ENCODE measurements around the gene SNX20.

Gene SNX20

GRCh38 chr16:50683689-50684374 is 2.7 kb upstream of the SNX20 start:
- peaks cover 7 to 14% of the 10 kb centered on the region in 2 donors for H3K4me1 ChIP-seq (ENCODE audit: control insufficient read depth in 2 of 2, insufficient read depth in 2 of 2, low read length in 2 of 2)
- H3K9me3 ChIP-seq (ENCODE audit: control insufficient read depth in 2 of 2, low read length in 2 of 2) = no peaks in the 10 kb centered on the region
- H3K4me3 ChIP-seq (ENCODE audit: low read length in 2 of 2) = peak overlapping the region in 1 of 2 donors; percentile 26
- peak overlapping the region in 1 of 2 donors; percentile 75 for H3K27ac ChIP-seq (ENCODE audit: low read depth in 2 of 2, low read length in 2 of 2)
- no peaks in the 10 kb centered on the region for H3K27me3 ChIP-seq (ENCODE audit: control insufficient read depth in 2 of 2, insufficient read depth in 2 of 2, low read length in 2 of 2)
- no peaks in the 10 kb centered on the region for H3K36me3 ChIP-seq (ENCODE audit: control insufficient read depth in 2 of 2, insufficient read depth in 2 of 2, low read length in 2 of 2)
- no peak overlapping the region for H3K9ac ChIP-seq (ENCODE audit: low read depth in 1 of 2, low read length in 2 of 2)

- Histone ChIP-seq H3K4me3 (ENCODE audit: low read length in 2 of 2) (peak overlapping the region; percentile 17 to 68), H3K9ac (ENCODE audit: low read depth in 1 of 2, low read length in 2 of 2) (peak overlapping the region; percentile 7 to 54), H3K4me1 (ENCODE audit: control insufficient read depth in 2 of 2, insufficient read depth in 2 of 2, low read length in 2 of 2) (peaks cover 4 to 13% of the 10 kb centered on the region in 2 donors), H3K9me3 (ENCODE audit: control insufficient read depth in 2 of 2, low read length in 2 of 2) (no peaks in the 10 kb centered on the region), H3K36me3 (ENCODE audit: control insufficient read depth in 2 of 2, insufficient read depth in 2 of 2, low read length in 2 of 2) (peaks cover 0 to 3% of the 10 kb centered on the region in 2 donors), H3K27ac (ENCODE audit: low read depth in 2 of 2, low read length in 2 of 2) (peak overlapping the region in 1 of 2 donors; percentile 72), H3K27me3 (ENCODE audit: control insufficient read depth in 2 of 2, insufficient read depth in 2 of 2, low read length in 2 of 2) (no peaks in the 10 kb centered on the region)
These were observed 587 bp downstream of the SNX20 start for GRCh38 chr16:50680556-50680893.

- Histone ChIP-seq H3K4me1 (ENCODE audit: control insufficient read depth in 2 of 2, insufficient read depth in 2 of 2, low read length in 2 of 2) (peaks cover 1 to 13% of the 10 kb centered on the region in 2 donors), H3K9me3 (ENCODE audit: control insufficient read depth in 2 of 2, low read length in 2 of 2) (no peaks in the 10 kb centered on the region), H3K27me3 (ENCODE audit: control insufficient read depth in 2 of 2, insufficient read depth in 2 of 2, low read length in 2 of 2) (no peaks in the 10 kb centered on the region), H3K9ac (ENCODE audit: low read depth in 1 of 2, low read length in 2 of 2) (peak overlapping the region in 1 of 2 donors; percentile 54), H3K4me3 (ENCODE audit: low read length in 2 of 2) (peak overlapping the region; percentile 17 to 68), H3K27ac (ENCODE audit: low read depth in 2 of 2, low read length in 2 of 2) (peak overlapping the region in 1 of 2 donors; percentile 72), H3K36me3 (ENCODE audit: control insufficient read depth in 2 of 2, insufficient read depth in 2 of 2, low read length in 2 of 2) (peaks cover 0 to 5% of the 10 kb centered on the region in 2 donors)
These were observed 1.2 kb downstream of the SNX20 start for GRCh38 chr16:50679676-50680555.

- H3K4me1 ChIP-seq (ENCODE audit: control insufficient read depth in 2 of 2, insufficient read depth in 2 of 2, low read length in 2 of 2) = peaks cover 0 to 10% of the 10 kb centered on the region in 2 donors
- no peaks in the 10 kb centered on the region for H3K27me3 ChIP-seq (ENCODE audit: control insufficient read depth in 2 of 2, insufficient read depth in 2 of 2, low read length in 2 of 2)
- H3K9ac ChIP-seq (ENCODE audit: low read depth in 1 of 2, low read length in 2 of 2) = no peak overlapping the region
- no peak overlapping the region for H3K27ac ChIP-seq (ENCODE audit: low read depth in 2 of 2, low read length in 2 of 2)
- peaks cover 0 to 9% of the 10 kb centered on the region in 2 donors for H3K36me3 ChIP-seq (ENCODE audit: control insufficient read depth in 2 of 2, insufficient read depth in 2 of 2, low read length in 2 of 2)
- peak overlapping the region in 1 of 2 donors; percentile 3 for H3K4me3 ChIP-seq (ENCODE audit: low read length in 2 of 2)
- no peaks in the 10 kb centered on the region for H3K9me3 ChIP-seq (ENCODE audit: control insufficient read depth in 2 of 2, low read length in 2 of 2)
These were observed 1.8 kb downstream of the SNX20 start for GRCh38 chr16:50679266-50679665.

- Histone ChIP-seq H3K9ac (ENCODE audit: low read depth in 1 of 2, low read length in 2 of 2) (no peak overlapping the region), H3K27ac (ENCODE audit: low read depth in 2 of 2, low read length in 2 of 2) (no peak overlapping the region), H3K36me3 (ENCODE audit: control insufficient read depth in 2 of 2, insufficient read depth in 2 of 2, low read length in 2 of 2) (peaks cover 0 to 11% of the 10 kb centered on the region in 2 donors), H3K27me3 (ENCODE audit: control insufficient read depth in 2 of 2, insufficient read depth in 2 of 2, low read length in 2 of 2) (no peaks in the 10 kb centered on the region), H3K4me1 (ENCODE audit: control insufficient read depth in 2 of 2, insufficient read depth in 2 of 2, low read length in 2 of 2) (peaks cover 0 to 5% of the 10 kb centered on the region in 2 donors), H3K9me3 (ENCODE audit: control insufficient read depth in 2 of 2, low read length in 2 of 2) (no peaks in the 10 kb centered on the region), H3K4me3 (ENCODE audit: low read length in 2 of 2) (peak overlapping the region in 1 of 2 donors; percentile 26)
These were observed 2.6 kb downstream of the SNX20 start for GRCh38 chr16:50678531-50678930.

- Histone ChIP-seq H3K36me3 (ENCODE audit: control insufficient read depth in 2 of 2, insufficient read depth in 2 of 2, low read length in 2 of 2) (peaks cover 0 to 11% of the 10 kb centered on the region in 2 donors), H3K27me3 (ENCODE audit: control insufficient read depth in 2 of 2, insufficient read depth in 2 of 2, low read length in 2 of 2) (no peaks in the 10 kb centered on the region), H3K4me3 (ENCODE audit: low read length in 2 of 2) (no peak overlapping the region), H3K9ac (ENCODE audit: low read depth in 1 of 2, low read length in 2 of 2) (no peak overlapping the region), H3K4me1 (ENCODE audit: control insufficient read depth in 2 of 2, insufficient read depth in 2 of 2, low read length in 2 of 2) (peaks cover 0 to 3% of the 10 kb centered on the region in 2 donors), H3K9me3 (ENCODE audit: control insufficient read depth in 2 of 2, low read length in 2 of 2) (peaks cover 0 to under 1% of the 10 kb centered on the region in 2 donors), H3K27ac (ENCODE audit: low read depth in 2 of 2, low read length in 2 of 2) (no peak overlapping the region)
These were observed 3.8 kb downstream of the SNX20 start for GRCh38 chr16:50677351-50677750.

- Histone ChIP-seq H3K36me3 (ENCODE audit: control insufficient read depth in 2 of 2, insufficient read depth in 2 of 2, low read length in 2 of 2) (peaks cover 0 to 11% of the 10 kb centered on the region in 2 donors), H3K27ac (ENCODE audit: low read depth in 2 of 2, low read length in 2 of 2) (no peak overlapping the region), H3K9ac (ENCODE audit: low read depth in 1 of 2, low read length in 2 of 2) (no peak overlapping the region), H3K27me3 (ENCODE audit: control insufficient read depth in 2 of 2, insufficient read depth in 2 of 2, low read length in 2 of 2) (no peaks in the 10 kb centered on the region), H3K4me1 (ENCODE audit: control insufficient read depth in 2 of 2, insufficient read depth in 2 of 2, low read length in 2 of 2) (peaks cover 0 to 3% of the 10 kb centered on the region in 2 donors), H3K9me3 (ENCODE audit: control insufficient read depth in 2 of 2, low read length in 2 of 2) (peaks cover 4 to 6% of the 10 kb centered on the region in 2 donors), H3K4me3 (ENCODE audit: low read length in 2 of 2) (no peak overlapping the region)
These were observed 4.4 kb downstream of the SNX20 start for GRCh38 chr16:50676684-50677225.

GRCh38 chr16:50675686-50676610 is 5.2 kb downstream of the SNX20 start:
- Histone ChIP-seq H3K9ac (ENCODE audit: low read depth in 1 of 2, low read length in 2 of 2) (no peak overlapping the region), H3K4me3 (ENCODE audit: low read length in 2 of 2) (no peak overlapping the region), H3K4me1 (ENCODE audit: control insufficient read depth in 2 of 2, insufficient read depth in 2 of 2, low read length in 2 of 2) (peaks cover 0 to 3% of the 10 kb centered on the region in 2 donors), H3K27ac (ENCODE audit: low read depth in 2 of 2, low read length in 2 of 2) (no peak overlapping the region), H3K36me3 (ENCODE audit: control insufficient read depth in 2 of 2, insufficient read depth in 2 of 2, low read length in 2 of 2) (peaks cover 0 to 11% of the 10 kb centered on the region in 2 donors), H3K27me3 (ENCODE audit: control insufficient read depth in 2 of 2, insufficient read depth in 2 of 2, low read length in 2 of 2) (no peaks in the 10 kb centered on the region), H3K9me3 (ENCODE audit: control insufficient read depth in 2 of 2, low read length in 2 of 2) (peaks cover 6 to 7% of the 10 kb centered on the region in 2 donors)

GRCh38 chr16:50674831-50675230 is 6.3 kb downstream of the SNX20 start:
- H3K9me3 ChIP-seq (ENCODE audit: control insufficient read depth in 2 of 2, low read length in 2 of 2) = peaks cover 6 to 7% of the 10 kb centered on the region in 2 donors
- H3K27ac ChIP-seq (ENCODE audit: low read depth in 2 of 2, low read length in 2 of 2) = no peak overlapping the region
- no peaks in the 10 kb centered on the region for H3K27me3 ChIP-seq (ENCODE audit: control insufficient read depth in 2 of 2, insufficient read depth in 2 of 2, low read length in 2 of 2)
- H3K4me3 ChIP-seq (ENCODE audit: low read length in 2 of 2) = no peak overlapping the region
- H3K36me3 ChIP-seq (ENCODE audit: control insufficient read depth in 2 of 2, insufficient read depth in 2 of 2, low read length in 2 of 2) = peaks cover 0 to 11% of the 10 kb centered on the region in 2 donors
- no peak overlapping the region for H3K9ac ChIP-seq (ENCODE audit: low read depth in 1 of 2, low read length in 2 of 2)
- H3K4me1 ChIP-seq (ENCODE audit: control insufficient read depth in 2 of 2, insufficient read depth in 2 of 2, low read length in 2 of 2) = peaks cover 0 to 3% of the 10 kb centered on the region in 2 donors

Data from mucosa of rectum (tissue), 2 donors.